Measurements from ENCODE around the gene GNG12.
A peak's percentile ranks its signal among the peaks of the same experiment; 100 is the strongest.

GNG12 gene

GRCh38 chr1:67832737-67833601 is at the start of gene GNG12:
TSS of gene GNG12 (minus strand) at chr1:67833467. CDS start at chr1:67707686, 125,781 bp downstream.
- H3K36me3 ChIP-seq (ENCODE audit: insufficient read depth), result no peaks in the 10 kb centered on the region
- H3K4me3 ChIP-seq (IDR thresholded peaks at IDR 0.05; ENCODE audit: insufficient read depth, low read depth, low read length), result no peak within 1 kb of the TSS
- H3K27me3 ChIP-seq (ENCODE audit: insufficient read depth, low read depth), result no peaks in the 10 kb centered on the region
- TF ChIP-seq, protein P1, sequence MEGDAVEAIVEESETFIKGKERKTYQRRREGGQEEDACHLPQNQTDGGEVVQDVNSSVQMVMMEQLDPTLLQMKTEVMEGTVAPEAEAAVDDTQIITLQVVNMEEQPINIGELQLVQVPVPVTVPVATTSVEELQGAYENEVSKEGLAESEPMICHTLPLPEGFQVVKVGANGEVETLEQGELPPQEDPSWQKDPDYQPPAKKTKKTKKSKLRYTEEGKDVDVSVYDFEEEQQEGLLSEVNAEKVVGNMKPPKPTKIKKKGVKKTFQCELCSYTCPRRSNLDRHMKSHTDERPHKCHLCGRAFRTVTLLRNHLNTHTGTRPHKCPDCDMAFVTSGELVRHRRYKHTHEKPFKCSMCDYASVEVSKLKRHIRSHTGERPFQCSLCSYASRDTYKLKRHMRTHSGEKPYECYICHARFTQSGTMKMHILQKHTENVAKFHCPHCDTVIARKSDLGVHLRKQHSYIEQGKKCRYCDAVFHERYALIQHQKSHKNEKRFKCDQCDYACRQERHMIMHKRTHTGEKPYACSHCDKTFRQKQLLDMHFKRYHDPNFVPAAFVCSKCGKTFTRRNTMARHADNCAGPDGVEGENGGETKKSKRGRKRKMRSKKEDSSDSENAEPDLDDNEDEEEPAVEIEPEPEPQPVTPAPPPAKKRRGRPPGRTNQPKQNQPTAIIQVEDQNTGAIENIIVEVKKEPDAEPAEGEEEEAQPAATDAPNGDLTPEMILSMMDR (conservative IDR thresholded peaks at IDR 0.05; ENCODE audit: low read depth, low read length), result no peak
- no peak within 1 kb of the TSS for H3K27ac ChIP-seq
- peak within 1 kb of the TSS; percentile 82 for H2AFZ ChIP-seq (ENCODE audit: low read depth)
- no peaks in the 10 kb centered on the region for H3K79me2 ChIP-seq (ENCODE audit: insufficient read depth, low read depth)
- no peaks in the 10 kb centered on the region for H4K20me1 ChIP-seq (ENCODE audit: insufficient read depth)
- peak within 1 kb of the TSS; percentile 45 for H3K4me2 ChIP-seq
- peak within 1 kb of the TSS; percentile 18; the same call in 1 of the 2 replicates for H3K9ac ChIP-seq
- no peaks in the 10 kb centered on the region for H3K4me1 ChIP-seq (ENCODE audit: low read depth, poor library complexity, severe bottlenecking)

DNA sequence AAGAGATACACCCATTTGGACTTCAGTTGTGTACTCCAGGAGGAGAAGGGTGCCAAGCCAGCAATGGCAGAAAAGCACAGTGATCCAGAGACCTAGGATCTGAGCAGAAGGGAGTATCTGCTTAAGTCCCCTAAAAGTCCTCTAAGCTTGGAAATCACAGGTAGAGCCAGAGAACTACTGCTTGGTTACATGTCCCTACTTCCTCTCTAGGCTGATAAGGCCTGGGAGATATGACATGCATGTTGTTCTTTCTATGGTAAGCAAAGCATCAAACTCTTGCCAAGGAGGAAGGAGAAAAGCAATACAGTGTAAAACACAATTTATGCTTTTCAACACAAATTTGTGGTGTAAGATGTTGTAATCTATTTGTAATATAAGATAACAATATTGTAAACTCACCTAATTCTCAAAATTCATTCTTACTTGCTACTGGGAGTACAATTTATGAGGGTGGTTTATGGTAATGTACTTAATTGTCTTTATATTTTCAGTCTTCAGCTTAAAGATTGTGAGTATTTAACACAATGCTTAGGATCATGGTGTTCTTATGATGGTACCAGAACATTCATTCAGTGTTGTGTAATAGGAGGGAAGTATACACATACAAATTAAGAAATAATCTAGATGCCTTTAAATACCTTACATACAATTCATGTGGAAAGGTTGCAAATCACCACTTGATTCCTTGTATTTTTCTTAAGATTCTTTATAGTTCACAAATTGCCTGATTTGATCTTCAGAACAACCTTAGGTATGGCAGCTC is 49.1 kb upstream of the GNG12 start:
- Histone ChIP-seq H3K4me1 (ENCODE audit: low read depth, poor library complexity, severe bottlenecking) (no peaks in the 10 kb centered on the region), H4K20me1 (ENCODE audit: insufficient read depth) (no peaks in the 10 kb centered on the region), H3K79me2 (ENCODE audit: insufficient read depth, low read depth) (no peaks in the 10 kb centered on the region), H3K36me3 (ENCODE audit: insufficient read depth) (no peaks in the 10 kb centered on the region), H3K27ac (no peak overlapping the region), H3K4me3 (IDR thresholded peaks at IDR 0.05; ENCODE audit: insufficient read depth, low read depth, low read length) (no peak overlapping the region), H3K27me3 (ENCODE audit: insufficient read depth, low read depth) (no peaks in the 10 kb centered on the region), H3K4me2 (no peak overlapping the region), H3K9ac (no peak overlapping the region), H2AFZ (ENCODE audit: low read depth) (no peak overlapping the region)
- TF ChIP-seq, protein P1 (conservative IDR thresholded peaks at IDR 0.05; ENCODE audit: low read depth, low read length), result no peak

DNA sequence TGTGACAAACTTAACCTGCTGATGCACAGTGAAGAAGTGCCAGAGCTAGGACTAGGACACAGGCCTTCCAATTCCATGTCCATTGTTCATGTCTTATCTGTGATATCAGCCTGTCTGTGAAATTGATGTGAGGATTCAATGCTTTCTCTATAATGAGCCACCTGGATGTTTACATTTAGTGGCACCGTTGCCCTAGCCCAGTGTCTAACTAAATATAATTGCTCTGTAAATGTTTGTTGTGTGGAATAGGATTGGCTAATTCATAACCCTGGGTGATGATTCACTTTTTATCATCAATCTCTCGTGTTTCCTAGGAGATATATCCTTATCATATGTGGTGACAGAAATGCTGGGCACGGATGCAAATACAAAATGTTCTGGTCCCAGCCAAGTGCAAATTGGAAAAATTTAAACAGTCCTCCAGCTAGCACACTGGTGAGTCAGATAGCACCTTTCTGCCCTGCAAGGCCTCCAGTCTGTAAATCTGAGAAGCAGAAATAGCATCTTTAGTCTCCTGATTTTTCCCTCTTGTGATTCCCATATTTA is 46.9 kb upstream of the GNG12 start:
- no peak overlapping the region for H3K4me3 ChIP-seq (IDR thresholded peaks at IDR 0.05; ENCODE audit: insufficient read depth, low read depth, low read length)
- H3K79me2 ChIP-seq (ENCODE audit: insufficient read depth, low read depth), result no peaks in the 10 kb centered on the region
- TF ChIP-seq, protein P1 (conservative IDR thresholded peaks at IDR 0.05; ENCODE audit: low read depth, low read length), result no peak
- no peaks in the 10 kb centered on the region for H3K36me3 ChIP-seq (ENCODE audit: insufficient read depth)
- no peaks in the 10 kb centered on the region for H3K4me1 ChIP-seq (ENCODE audit: low read depth, poor library complexity, severe bottlenecking)
- no peak overlapping the region for H3K4me2 ChIP-seq
- no peaks in the 10 kb centered on the region for H3K27me3 ChIP-seq (ENCODE audit: insufficient read depth, low read depth)
- no peaks in the 10 kb centered on the region for H4K20me1 ChIP-seq (ENCODE audit: insufficient read depth)
- H3K9ac ChIP-seq, result no peak overlapping the region
- H2AFZ ChIP-seq (ENCODE audit: low read depth), result no peak overlapping the region
- no peak overlapping the region for H3K27ac ChIP-seq

- no peaks in the 10 kb centered on the region for H4K20me1 ChIP-seq (ENCODE audit: insufficient read depth)
- TF ChIP-seq, protein P1 (conservative IDR thresholded peaks at IDR 0.05; ENCODE audit: low read depth, low read length), result no peak
- no peaks in the 10 kb centered on the region for H3K36me3 ChIP-seq (ENCODE audit: insufficient read depth)
- H3K4me2 ChIP-seq, result no peak overlapping the region
- no peak overlapping the region for H2AFZ ChIP-seq (ENCODE audit: low read depth)
- H3K79me2 ChIP-seq (ENCODE audit: insufficient read depth, low read depth), result no peaks in the 10 kb centered on the region
- H3K4me1 ChIP-seq (ENCODE audit: low read depth, poor library complexity, severe bottlenecking), result no peaks in the 10 kb centered on the region
- H3K4me3 ChIP-seq (IDR thresholded peaks at IDR 0.05; ENCODE audit: insufficient read depth, low read depth, low read length), result no peak overlapping the region
- no peak overlapping the region for H3K27ac ChIP-seq
- no peaks in the 10 kb centered on the region for H3K27me3 ChIP-seq (ENCODE audit: insufficient read depth, low read depth)
- H3K9ac ChIP-seq, result no peak overlapping the region
Observed at GRCh38 chr1:67879485-67879884, 46.2 kb upstream of the GNG12 start.
